ENCODE data around the gene RC3H1.
"Not testable (repeated sequence)": the region's sequence is repeated elsewhere in the genome, so short reads cannot be mapped to it uniquely, and the experiment has no call there.

Gene RC3H1, protein sequence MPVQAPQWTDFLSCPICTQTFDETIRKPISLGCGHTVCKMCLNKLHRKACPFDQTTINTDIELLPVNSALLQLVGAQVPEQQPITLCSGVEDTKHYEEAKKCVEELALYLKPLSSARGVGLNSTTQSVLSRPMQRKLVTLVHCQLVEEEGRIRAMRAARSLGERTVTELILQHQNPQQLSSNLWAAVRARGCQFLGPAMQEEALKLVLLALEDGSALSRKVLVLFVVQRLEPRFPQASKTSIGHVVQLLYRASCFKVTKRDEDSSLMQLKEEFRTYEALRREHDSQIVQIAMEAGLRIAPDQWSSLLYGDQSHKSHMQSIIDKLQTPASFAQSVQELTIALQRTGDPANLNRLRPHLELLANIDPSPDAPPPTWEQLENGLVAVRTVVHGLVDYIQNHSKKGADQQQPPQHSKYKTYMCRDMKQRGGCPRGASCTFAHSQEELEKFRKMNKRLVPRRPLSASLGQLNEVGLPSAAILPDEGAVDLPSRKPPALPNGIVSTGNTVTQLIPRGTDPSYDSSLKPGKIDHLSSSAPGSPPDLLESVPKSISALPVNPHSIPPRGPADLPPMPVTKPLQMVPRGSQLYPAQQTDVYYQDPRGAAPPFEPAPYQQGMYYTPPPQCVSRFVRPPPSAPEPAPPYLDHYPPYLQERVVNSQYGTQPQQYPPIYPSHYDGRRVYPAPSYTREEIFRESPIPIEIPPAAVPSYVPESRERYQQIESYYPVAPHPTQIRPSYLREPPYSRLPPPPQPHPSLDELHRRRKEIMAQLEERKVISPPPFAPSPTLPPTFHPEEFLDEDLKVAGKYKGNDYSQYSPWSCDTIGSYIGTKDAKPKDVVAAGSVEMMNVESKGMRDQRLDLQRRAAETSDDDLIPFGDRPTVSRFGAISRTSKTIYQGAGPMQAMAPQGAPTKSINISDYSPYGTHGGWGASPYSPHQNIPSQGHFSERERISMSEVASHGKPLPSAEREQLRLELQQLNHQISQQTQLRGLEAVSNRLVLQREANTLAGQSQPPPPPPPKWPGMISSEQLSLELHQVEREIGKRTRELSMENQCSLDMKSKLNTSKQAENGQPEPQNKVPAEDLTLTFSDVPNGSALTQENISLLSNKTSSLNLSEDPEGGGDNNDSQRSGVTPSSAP

DNA sequence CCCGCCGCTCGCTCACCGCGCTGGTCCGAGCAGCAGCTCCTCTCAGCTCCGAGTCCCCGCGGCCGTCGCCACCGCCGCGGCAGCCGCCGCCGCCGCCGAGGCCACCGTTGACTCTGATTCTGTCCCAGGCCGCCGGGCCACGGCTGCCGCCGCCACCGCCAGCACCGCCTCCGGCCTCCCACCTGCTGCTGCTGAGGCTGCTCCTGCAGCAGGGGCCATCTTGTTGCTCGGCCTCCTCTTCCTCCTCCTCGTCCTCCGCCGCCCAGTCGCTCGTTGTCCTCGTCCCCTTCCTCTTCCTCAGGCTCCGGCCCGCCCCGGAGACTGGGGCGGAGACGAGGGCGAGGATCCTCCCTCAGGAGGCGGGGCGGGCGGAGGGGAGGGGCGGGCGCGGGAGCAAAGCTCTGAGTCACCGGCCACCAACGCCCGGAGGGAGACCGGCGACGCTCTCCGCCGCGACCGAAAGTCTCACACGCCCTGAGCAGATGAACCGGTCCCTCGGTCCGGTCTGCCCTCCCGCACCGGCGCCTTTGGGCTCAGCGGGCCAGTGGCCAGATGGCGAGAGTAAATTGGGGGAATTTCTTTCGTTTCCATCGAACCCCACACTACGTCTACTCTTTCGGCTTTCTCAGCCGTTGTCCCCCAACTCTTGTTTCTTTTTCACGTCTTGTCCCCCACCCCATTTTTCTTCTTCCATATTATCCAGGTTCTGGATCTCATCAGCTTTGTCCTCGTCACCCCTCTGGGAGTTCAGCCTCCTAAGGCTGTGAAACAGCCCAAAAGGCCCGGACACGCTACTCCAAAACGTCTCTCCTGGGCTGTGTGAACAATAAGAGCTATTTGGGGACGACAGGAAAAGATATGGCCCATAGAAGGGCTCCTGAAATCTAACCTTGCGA is at the start of gene RC3H1:
Gene RC3H1 (minus strand): TSS at position 278 of the 896 bp plus-strand sequence. CDS start 29,372 bp downstream, outside the sequence.
- peak; percentile 77 to 84 (median 82) for DNase-seq (ENCODE audit: low read depth in 3 of 3)

DNA sequence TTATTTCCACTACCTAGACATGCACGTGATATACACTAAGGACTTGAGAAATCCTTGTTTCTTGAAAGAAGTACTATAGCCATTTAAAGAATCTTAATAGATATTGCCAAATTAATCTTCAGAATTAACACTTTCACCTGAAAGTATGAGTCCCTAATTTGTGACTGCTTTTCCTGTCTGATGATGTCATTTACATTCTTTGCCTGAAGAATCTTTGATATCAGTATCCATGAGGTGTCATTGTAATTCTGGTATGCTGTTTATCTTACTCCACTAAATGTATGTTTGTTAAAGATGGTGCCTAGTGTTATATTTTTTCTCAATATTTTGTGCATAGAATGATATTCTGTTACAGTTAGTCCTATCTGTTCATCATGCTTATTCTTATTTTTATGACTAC is 48.5 kb upstream of the RC3H1 start:
- DNase-seq (ENCODE audit: low read depth in 3 of 3): no peak

DNA sequence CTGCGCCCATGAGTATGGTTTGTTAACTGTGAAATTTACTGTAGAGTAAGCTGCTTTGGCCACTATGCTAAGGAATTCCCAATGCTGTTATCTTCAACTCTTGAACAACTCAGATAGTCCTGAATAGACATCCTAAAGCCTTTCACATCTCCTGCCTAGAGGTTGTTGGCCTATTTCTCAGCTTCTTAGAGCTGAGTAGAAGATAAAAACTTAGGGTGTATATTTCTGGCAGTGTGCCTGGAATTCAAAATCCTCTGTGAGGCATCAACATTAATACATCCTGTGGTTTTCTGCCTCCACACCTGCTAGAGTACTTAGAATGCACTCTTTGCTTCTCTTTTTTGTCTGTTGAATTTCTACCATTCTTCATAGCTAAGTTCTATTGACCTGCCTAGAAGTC is 45.8 kb upstream of the RC3H1 start:
- no peak for DNase-seq (ENCODE audit: low read depth in 3 of 3)

DNA sequence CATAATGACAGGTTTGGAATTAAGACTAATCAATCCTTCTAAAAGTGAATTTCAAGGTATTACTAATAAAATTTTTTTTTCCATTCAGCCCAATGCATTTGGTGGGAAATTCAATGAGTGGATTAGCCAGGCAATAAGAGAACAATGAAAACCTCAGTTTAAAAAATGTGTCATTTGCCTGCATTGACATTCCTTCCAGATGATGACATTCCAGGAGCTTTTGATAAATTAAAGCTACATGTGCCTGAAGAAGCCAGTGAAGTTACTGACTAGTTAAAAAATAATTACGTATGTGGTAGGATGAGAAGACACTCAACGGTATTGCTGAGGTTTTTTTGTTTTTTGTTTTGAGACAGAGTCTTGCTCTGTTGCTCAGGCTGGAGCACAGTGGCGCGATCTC is 37.9 kb upstream of the RC3H1 start:
- DNase-seq (ENCODE audit: low read depth in 3 of 3): no peak

DNA sequence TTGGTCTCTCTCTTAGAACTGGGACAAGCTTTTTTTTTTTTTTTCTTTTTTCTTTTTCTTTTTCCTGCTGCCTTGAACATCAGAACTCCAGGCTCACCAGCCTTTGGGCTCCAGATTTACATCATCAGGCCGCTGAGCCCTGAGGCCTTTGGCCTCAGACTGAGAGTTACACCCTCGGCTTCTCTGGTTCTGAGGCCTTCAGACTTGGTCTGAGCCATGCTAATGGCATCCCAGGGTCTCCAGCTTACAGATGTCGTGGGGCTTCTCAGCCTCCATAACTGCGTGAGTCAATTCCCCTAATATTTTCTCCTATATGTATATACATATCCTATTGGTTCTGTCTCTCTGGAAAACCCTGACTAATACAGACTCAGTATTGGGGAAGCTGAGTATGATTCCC is 36.5 kb upstream of the RC3H1 start:
- DNase-seq (ENCODE audit: low read depth in 3 of 3): no peak

DNA sequence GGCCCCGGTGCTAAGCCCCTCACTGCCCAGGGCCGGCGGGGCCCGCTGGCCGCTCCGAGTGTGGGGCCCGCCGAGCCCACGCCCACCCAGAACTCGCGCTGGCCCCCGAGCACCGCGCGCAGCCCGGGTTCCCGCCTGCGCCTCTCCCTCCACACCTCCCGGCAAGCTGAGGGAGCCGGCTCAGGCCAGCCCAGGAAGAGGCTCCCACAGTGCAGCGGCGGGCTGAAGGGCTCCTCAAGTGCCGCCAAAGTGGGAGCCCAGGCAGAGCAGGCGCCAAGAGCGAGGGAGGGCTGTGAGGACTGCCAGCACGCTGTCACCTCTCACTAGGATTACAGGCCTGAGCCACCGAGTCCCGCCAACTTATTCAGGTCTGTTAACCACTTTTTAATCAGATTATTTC is 34.5 kb upstream of the RC3H1 start:
- DNase-seq (ENCODE audit: low read depth in 3 of 3): not testable (repeated sequence)

DNA sequence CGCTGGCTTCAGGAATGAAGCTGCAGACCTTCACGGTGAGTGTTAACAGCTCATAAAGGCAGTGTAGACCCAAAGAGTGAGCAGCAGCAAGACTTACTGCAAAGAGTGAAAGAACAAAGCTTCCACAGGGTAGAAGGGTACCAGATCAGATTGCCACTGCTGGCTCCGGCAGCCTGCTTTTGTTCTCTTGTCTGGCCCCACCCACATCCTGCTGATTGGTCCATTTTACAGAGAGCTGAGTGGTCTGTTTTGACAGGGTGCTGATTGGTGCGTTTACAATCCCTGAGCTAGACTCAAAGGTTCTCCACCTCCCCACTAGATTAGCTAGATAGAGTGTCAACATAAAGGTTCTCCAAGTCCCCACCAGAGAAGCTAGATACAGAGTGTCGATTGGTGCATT is 33.6 kb upstream of the RC3H1 start:
- DNase-seq (ENCODE audit: low read depth in 3 of 3): not testable (repeated sequence)

DNA sequence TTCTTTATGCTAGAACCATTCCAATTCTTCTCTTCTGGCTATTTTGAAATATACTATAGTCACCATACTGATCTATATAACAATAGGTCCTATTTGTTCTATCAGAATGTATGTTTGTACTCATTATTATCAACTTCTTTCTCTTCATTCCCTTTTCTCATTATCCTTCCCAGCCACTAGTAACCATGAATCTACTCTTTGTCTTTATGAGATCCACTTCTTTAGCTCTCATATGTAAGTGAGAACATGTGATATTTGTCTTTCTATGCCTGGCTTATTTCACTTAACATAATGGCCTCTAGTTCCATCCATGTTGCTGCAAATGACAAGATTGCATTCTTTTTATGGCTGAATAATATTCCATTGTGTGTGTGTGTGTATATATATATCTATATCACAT is 31.7 kb upstream of the RC3H1 start:
- DNase-seq (ENCODE audit: low read depth in 3 of 3): no peak

DNA sequence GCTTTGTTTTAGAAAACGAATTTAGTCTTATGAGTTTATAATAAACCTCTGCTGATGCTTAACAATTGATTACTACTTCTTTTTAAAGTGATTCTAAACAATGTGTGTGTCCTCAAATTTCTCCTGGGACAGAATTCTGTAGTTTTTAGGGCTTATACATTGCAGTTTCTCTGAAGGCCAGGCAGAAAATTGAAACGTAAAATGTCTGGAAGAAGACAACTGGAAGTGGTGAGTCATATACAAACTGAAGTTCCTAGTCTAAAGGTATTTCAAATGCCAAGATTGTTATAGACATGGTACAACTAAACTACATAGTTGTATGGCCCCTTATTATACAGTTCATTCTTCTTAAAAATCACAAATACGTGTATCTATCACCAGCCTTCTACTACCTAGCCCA is 30.5 kb upstream of the RC3H1 start:
- no peak for DNase-seq (ENCODE audit: low read depth in 3 of 3)

DNA sequence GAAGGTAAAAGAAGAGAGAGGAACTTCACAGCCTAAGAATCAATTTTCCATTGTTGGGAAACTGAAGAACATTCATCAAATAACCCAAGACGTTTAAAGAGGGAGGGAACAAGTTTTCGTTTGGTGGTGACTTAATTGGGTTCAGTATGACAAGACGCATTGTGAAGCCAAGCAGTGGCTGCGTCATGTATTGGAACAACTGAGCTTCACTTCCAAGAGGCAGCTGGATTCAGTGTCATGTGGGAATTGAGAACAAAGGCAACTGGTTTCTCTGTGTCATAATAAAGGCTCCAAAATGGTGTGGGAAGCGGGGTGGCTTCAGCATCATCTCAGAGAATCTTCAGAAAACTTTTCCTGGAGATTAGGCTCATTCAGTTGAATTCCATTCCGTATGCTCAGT is 29.8 kb upstream of the RC3H1 start:
- DNase-seq (ENCODE audit: low read depth in 3 of 3): no peak

DNA sequence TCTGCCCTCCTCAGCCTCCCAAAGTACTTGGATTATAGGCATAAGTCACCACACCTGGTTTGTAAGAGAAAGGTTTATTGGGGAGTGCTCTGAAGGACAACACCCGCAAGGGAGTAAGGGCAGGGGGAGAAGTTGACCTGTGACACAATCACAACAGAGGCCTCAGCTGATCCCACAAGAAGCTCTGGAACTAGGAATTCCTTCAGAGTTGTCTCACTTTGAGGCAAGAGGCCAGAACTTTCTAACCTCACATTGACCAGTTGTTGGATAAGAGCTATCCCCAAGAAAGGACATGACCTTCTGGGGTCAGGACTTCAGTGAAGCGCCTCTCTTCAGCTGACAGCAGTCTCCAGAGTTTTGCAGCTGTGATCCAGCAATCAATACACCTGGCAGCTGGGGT is 27.4 kb upstream of the RC3H1 start:
- DNase-seq (ENCODE audit: low read depth in 3 of 3): no peak

DNA sequence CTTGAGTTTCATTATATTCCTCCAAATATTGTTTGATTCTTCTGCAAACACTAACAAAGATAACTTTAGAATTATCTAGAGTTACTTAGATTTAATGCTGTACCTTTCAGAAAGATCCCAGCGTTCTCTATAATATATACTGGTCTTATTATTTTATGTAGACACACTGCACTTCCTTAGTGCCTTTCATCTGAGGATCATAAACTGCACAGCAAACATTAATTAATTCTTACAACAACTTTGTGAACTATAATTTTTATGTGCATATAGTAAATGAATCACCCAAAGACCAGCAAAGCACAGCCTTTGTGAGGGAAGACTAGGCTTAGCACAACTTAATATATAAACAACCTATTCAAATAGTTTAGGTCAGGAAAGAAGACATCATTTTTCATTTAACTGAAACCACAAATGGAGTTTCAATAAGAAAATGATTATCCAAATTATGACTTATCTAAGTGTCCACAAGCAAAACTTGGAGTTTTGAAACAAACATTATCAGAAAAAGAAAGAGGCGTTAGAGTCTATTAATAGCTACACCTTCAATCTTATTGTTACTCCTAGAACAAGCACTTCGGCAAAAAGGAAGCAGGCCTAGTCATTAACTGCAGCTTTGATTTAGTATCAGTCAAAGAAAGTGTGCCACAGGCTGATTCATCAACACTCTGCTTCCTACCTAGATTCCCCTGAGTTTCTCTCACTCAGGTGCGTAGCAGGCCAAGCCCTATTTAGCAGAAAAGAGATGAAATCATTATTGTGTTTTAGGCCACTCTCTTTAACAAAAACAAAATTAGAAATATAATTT is 22.5 kb upstream of the RC3H1 start:
- no peak for DNase-seq (ENCODE audit: low read depth in 3 of 3)

DNA sequence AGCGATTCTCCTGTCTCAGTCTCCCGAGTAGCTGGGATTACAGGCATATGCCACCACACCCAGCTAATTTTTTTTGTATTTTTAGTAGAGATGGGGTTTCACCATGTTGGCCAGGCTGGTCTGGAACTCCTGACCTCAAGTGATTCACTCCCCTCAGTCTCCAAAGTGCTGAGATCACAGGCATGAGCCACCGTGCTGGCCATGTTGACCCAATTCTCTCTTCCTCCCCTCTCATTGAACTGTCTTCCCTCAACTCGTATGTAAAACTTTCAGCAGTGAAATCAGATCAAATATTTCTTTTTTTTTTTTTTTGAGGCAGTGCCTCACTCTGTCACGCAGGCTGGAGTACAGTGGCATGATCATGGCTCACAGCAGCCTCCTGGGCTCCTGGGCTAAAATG is 20.4 kb upstream of the RC3H1 start:
- not testable (repeated sequence) for DNase-seq (ENCODE audit: low read depth in 3 of 3)

DNA sequence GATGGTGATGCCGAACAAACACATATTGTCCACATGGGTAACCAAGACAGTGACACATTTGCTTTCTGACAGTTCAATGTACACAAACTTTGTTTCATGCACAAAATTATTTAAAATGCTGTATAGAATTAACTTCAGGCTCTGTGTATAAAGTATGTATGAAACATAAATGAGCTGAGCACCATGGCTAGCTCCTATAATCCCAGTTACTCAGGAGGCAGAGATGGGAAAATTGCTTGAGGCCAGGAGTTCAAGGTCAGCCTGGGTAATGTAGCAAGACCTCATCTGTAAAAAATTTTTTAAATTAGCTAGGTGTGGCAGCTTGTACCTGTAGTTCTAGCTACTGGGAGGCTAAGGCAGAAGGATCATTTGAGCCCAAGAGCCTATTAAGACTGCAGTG is 19.2 kb upstream of the RC3H1 start:
- no peak for DNase-seq (ENCODE audit: low read depth in 3 of 3)

DNA sequence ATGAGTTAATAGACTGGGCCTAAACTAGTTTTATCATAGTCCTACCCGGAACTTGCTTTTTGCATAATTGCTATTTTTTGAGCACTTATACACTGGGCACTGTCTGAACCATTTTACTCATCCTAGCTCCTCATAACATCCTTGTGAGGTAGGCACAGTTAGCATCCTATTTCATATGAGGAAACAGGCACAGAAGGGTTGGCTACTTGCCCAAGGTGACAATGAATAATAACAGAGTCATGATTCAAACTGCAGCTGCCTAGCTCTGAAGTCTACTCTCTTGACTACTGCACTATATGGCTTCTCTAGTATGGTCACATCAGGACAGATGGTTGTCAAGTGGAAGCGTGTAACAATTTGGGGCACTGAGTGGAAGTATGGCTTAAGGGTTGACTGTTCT is 18.2 kb upstream of the RC3H1 start:
- no peak for DNase-seq (ENCODE audit: low read depth in 3 of 3)

DNA sequence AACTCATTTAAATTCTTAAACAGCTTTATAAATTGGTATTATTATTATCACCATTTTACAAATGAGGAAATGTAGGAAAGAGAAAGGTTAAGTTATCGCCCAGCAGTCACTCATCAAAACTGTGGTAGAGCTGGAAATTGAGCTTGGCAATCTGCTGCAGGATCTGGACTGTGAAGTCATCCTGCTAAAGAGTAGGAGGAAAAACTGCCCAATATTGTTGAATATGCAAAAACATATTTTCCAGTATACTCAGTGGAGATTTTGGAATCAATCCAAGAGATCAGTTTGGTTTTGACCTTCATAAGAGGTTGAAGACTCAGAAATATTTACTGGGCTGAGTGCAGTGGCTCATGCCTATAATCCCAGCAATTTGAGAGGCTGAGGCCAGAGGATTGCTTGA is 16.9 kb upstream of the RC3H1 start:
- DNase-seq (ENCODE audit: low read depth in 3 of 3): no peak

DNA sequence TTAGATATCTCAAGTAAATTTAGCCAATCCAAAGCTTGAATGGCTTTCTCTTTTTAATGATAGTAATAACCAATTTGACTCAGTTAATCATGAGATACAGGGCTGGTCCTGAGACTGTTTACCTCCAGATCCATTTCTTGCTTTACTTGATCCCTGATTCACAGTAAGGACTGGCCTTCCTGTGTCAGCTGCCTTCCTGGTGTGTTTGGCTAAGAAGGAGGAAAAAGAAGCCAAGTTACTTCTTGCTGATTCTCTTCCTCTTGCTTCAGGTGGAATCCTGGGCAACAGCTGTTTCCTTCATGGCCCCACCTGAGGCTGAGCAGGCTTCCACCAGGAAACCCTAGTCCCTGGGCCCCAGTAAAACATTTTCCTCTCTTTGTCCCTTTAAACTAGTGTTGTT is 14.6 kb upstream of the RC3H1 start:
- DNase-seq (ENCODE audit: low read depth in 3 of 3): no peak

DNA sequence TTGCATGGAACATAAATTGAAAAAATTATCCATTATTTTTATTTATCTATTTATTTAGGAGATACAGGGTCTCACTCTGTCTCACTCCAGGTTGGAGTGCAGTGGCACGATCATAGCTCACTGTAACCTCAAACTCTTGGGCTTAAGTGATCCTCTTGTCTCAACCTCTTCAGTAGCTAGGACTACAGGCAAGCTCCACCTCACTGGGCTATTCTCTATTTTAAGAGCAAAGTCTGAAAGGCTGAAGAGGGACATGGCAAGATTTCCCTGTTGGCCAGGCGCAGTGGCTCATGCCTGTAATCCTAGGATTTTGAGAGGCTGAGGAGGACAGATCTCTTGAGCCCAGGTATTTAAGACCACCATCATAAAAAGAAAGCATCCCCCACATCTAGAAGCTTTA is 14.0 kb upstream of the RC3H1 start:
- no peak for DNase-seq (ENCODE audit: low read depth in 3 of 3)

DNA sequence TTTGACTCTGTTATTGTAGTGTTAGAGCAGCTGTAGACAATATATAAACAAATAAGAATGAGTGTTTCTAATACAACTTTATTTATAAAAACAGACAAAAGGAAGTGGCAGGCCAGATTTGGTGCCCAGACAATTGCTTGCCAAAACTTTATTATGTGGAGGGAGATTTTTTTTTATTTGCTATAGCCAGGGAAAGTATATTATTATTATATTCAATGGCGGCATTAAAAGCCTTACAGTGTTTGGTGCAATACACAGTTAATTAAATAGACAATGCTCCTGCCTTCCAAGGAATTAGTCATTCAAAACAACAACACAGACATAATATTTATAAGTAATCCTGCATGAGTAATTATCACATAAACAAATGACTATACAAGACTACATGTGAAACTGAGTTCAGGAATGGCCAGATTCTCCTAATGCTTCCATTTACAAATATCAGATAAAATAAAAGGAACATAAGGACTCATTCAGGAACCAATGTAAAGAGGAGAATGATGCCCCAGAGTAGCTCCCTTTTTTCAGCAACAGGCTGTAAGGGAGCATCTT is 10.6 kb upstream of the RC3H1 start:
- no peak for DNase-seq (ENCODE audit: low read depth in 3 of 3)

DNA sequence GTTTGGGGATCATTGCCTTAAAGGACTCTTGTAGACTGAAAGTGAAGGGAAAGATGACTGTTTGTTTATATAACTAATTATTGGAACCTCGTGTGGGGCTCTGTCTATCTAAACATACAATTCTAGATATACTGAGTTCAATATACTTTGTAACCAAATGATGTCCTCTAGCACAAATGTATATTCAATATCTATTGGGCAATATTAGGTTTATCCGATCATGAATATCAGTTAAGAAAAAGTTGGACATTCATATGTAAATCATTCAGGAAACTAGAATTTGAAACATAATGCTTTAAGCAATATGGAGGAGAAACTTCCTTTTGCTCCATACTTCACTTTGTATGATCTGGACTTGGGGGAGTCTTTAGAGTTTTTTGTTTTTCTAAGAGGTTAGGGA is 8.9 kb upstream of the RC3H1 start:
- no peak for DNase-seq (ENCODE audit: low read depth in 3 of 3)

Data from stimulated activated CD4-positive, alpha-beta T cell treated with anti-CD3 and anti-CD28 coated beads, TNF-alpha, amount 100 ng/mL, for 4 hours (primary cell).